ENCODE results near the gene KLHDC3.

KLHDC3 gene

DNA sequence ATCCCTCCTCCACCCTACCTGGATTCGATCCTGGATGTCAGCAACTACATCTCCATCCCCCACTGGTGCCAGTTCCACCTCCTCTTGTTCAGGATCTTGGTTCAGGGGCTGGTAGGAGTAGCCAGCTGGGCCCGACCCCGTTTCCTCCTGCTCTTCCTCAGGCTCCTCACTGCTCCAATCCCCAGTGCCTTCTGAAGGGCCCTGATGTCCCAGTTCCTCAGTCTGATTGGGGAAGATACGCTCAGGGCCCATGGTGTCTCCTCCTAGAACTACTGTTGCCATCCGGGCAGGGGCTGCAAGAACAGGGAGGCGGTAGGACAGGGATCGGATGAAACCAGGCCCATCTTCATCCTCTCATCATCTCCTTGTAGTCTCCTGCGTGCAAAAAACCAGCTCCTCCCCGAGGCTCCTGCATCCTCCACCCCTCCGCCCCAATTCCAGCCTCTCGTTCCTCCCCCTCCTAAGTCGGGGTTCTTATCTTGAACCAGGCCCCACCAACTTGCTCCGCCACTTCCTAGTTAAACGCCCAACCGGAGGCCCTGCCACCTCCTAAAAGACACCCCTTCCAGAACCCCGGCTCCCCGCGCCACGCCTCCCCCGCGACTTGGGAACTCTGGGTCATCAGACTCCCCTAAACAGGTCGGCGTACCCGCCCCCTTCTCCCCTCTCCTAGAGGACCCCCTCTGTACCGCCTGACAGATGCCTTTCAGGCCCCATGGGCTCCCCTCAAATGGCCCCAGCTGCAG, 779 bp upstream of the KLHDC3 start:
- Histone ChIP-seq H3K4me3 (ENCODE audit: control insufficient read depth in 1 of 7, extremely low read depth in 1 of 7, insufficient read depth in 4 of 7, low read depth in 2 of 7, low read length in 6 of 7) (peak overlapping the region; percentile 38 to 96 (median 90)), H3K27ac (ENCODE audit: insufficient read depth in 1 of 2, low read depth in 1 of 2, low read length in 2 of 2, poor library complexity in 1 of 2, severe bottlenecking in 2 of 2) (peak overlapping the region; percentile 52 to 87), H3K27me3 (replicated peaks in 2 of 5; ENCODE audit: control insufficient read depth in 4 of 5, insufficient read depth in 5 of 5, low read length in 4 of 5) (no peaks in the 10 kb centered on the region), H3K9me3 (ENCODE audit: control extremely low read depth in 1 of 5, control insufficient read depth in 4 of 5, insufficient read depth in 2 of 5, low read depth in 1 of 5, low read length in 4 of 5) (no peaks in the 10 kb centered on the region), H3K4me1 (ENCODE audit: control extremely low read depth in 1 of 4, control insufficient read depth in 4 of 4, insufficient read depth in 4 of 4, low read length in 3 of 4) (peaks cover 11 to 40% (median 31%) of the 10 kb centered on the region in 4 experiments), H3K36me3 (ENCODE audit: control insufficient read depth in 4 of 4, insufficient read depth in 4 of 4, low read length in 3 of 4) (peaks cover 10 to 56% (median 41%) of the 10 kb centered on the region in 4 experiments)
- DNase-seq: peak; percentile 81 to 92 (median 88)
- ChIA-PET CTCF (interaction anchor here (0.7 to 3.5 kb wide), 6 partner anchors 12 to 131 kb away, joined by 3 to 10 read pairs (median 4); no protein-coding TSS in a partner anchor), POLR2A (interaction anchor here (0.6 to 1.1 kb wide), 5 partner anchors 18 to 162 kb away, joined by 3 to 7 read pairs (median 3); partner anchors contain the start of genes CNPY3 and CUL7)
- whole genome bisulfite sequencing (ENCODE audit: insufficient coverage): 2% methylated on average over 19 of the region's 25 CpGs

DNA sequence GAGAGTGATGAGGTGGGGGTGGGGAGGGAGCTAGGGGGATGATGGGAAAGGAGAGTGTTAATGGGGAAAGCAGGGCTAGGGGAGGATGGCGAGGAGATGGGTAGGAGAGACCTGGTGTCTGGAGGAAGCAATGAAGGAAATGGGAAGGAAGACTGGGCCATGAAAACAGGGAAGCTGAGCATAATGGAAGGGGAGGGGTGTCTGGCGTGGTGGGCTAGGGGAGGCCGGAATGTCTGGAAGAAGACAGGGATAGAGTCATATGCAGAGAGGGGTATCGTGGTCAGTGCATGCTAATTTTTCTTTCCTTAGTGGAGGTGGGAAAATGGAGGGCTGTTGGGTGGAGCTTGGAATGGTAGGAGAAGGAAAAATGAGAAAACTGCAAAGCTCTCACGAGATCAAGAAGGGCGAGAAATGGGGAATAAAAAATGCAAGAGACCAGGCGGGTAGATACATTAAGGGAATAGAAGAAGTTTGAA, 423 bp downstream of the KLHDC3 start:
- Histone ChIP-seq H3K36me3 (ENCODE audit: control insufficient read depth in 4 of 4, insufficient read depth in 4 of 4, low read length in 3 of 4) (peaks cover 0 to 56% (median 42%) of the 10 kb centered on the region in 4 experiments), H3K4me3 (ENCODE audit: control insufficient read depth in 1 of 7, extremely low read depth in 1 of 7, insufficient read depth in 4 of 7, low read depth in 2 of 7, low read length in 6 of 7) (peak overlapping the region; percentile 74 to 96 (median 90)), H3K27ac (ENCODE audit: insufficient read depth in 1 of 2, low read depth in 1 of 2, low read length in 2 of 2, poor library complexity in 1 of 2, severe bottlenecking in 2 of 2) (peak overlapping the region; percentile 46 to 87), H3K4me1 (ENCODE audit: control extremely low read depth in 1 of 4, control insufficient read depth in 4 of 4, insufficient read depth in 4 of 4, low read length in 3 of 4) (peaks cover 11 to 40% (median 31%) of the 10 kb centered on the region in 4 experiments), H3K9me3 (ENCODE audit: control extremely low read depth in 1 of 5, control insufficient read depth in 4 of 5, insufficient read depth in 2 of 5, low read depth in 1 of 5, low read length in 4 of 5) (no peaks in the 10 kb centered on the region), H3K27me3 (replicated peaks in 2 of 5; ENCODE audit: control insufficient read depth in 4 of 5, insufficient read depth in 5 of 5, low read length in 4 of 5) (no peaks in the 10 kb centered on the region)
- DNase-seq: no peak
- WGBS (ENCODE audit: insufficient coverage): 0% methylated on average over 7 of the region's 7 CpGs
- POLR2A ChIA-PET: interaction anchor here (0.6 to 1.0 kb wide), 4 partner anchors 10 to 138 kb away, joined by 3 to 7 read pairs (median 3); partner anchors contain the start of genes CNPY3 and CUL7
- CTCF ChIA-PET: interaction anchor here (0.6 to 3.5 kb wide), 7 partner anchors 11 to 133 kb away, joined by 3 to 10 read pairs (median 3); partner anchors contain the start of genes CUL7 and PPP2R5D

DNA sequence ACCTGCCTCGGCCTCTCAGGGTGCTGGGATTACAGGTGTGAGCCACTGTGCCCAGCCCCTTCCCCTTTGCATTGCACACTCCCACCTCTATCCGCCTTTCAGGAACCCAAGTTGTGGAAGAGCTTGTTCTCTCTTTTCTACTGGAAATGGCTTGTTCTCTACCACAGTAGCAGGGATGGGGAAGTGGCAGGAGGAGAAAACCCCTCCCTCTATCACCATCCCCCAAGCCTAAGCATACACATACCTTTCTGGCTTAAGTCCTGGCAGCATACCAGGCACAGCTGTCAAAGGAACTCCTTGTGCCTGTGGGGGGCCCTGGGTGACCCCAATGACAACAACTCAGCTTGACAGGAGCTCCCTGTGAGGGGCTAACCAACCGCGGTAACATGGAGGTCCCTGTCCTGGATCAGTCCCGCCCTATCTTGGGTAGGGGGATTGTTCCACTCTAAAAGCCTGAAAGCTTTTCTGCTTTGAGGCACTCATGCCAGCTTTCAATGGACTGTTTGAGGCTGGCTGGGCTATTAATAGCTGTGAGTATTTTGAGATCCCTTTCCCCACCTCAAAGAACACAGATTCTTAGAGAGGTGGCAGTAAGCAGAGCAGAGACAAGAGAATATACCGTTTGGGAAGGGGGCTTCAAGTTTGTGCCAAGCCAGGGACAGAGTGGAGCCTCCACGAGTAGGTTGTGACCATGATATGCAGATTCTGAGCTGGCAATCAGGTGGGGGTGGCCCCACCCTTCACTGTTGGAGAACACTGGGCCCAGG, 2.3 kb downstream of the KLHDC3 start:
- Histone ChIP-seq H3K27ac (ENCODE audit: insufficient read depth in 1 of 2, low read depth in 1 of 2, low read length in 2 of 2, poor library complexity in 1 of 2, severe bottlenecking in 2 of 2) (peak overlapping the region in 1 of 2 experiments; percentile 63), H3K4me1 (ENCODE audit: control extremely low read depth in 1 of 4, control insufficient read depth in 4 of 4, insufficient read depth in 4 of 4, low read length in 3 of 4) (peaks cover 11 to 50% (median 38%) of the 10 kb centered on the region in 4 experiments), H3K9me3 (ENCODE audit: control extremely low read depth in 1 of 5, control insufficient read depth in 4 of 5, insufficient read depth in 2 of 5, low read depth in 1 of 5, low read length in 4 of 5) (no peaks in the 10 kb centered on the region), H3K27me3 (replicated peaks in 2 of 5; ENCODE audit: control insufficient read depth in 4 of 5, insufficient read depth in 5 of 5, low read length in 4 of 5) (no peaks in the 10 kb centered on the region), H3K4me3 (ENCODE audit: control insufficient read depth in 1 of 7, extremely low read depth in 1 of 7, insufficient read depth in 4 of 7, low read depth in 2 of 7, low read length in 6 of 7) (no peak overlapping the region), H3K36me3 (ENCODE audit: control insufficient read depth in 4 of 4, insufficient read depth in 4 of 4, low read length in 3 of 4) (peaks cover 0 to 46% (median 33%) of the 10 kb centered on the region in 4 experiments)
- WGBS (ENCODE audit: insufficient coverage): 88% methylated on average over 4 of the region's 7 CpGs
- ChIA-PET CTCF (interaction anchor here (0.7 to 3.5 kb wide), 7 partner anchors 9 to 135 kb away, joined by 3 to 8 read pairs (median 4); no protein-coding TSS in a partner anchor), POLR2A (no interaction called here)
- no peak for DNase-seq

DNA sequence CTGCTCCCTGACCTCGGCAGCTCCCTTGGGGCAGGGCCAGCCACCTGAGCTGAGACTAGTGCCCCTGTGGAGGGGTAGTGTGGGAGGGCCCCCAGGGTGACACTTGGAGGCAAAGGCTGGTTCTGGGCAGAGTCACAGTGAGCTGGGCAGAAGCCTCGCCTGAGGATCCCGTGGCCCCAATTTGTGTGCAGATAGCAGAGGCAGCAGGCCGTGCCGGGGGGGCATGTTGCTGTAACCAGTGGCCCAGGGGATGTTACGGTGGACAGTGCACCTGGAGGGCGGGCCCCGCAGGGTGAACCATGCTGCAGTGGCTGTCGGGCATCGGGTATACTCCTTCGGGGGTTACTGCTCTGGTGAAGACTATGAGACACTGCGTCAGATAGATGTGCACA, 2.9 kb downstream of the KLHDC3 start:
- Histone ChIP-seq H3K27ac (ENCODE audit: insufficient read depth in 1 of 2, low read depth in 1 of 2, low read length in 2 of 2, poor library complexity in 1 of 2, severe bottlenecking in 2 of 2) (peak overlapping the region in 1 of 2 experiments; percentile 63), H3K36me3 (ENCODE audit: control insufficient read depth in 4 of 4, insufficient read depth in 4 of 4, low read length in 3 of 4) (peaks cover 0 to 40% (median 30%) of the 10 kb centered on the region in 4 experiments), H3K27me3 (replicated peaks in 2 of 5; ENCODE audit: control insufficient read depth in 4 of 5, insufficient read depth in 5 of 5, low read length in 4 of 5) (no peaks in the 10 kb centered on the region), H3K4me3 (ENCODE audit: control insufficient read depth in 1 of 7, extremely low read depth in 1 of 7, insufficient read depth in 4 of 7, low read depth in 2 of 7, low read length in 6 of 7) (peak overlapping the region in 1 of 7 experiments; percentile 7), H3K4me1 (ENCODE audit: control extremely low read depth in 1 of 4, control insufficient read depth in 4 of 4, insufficient read depth in 4 of 4, low read length in 3 of 4) (peaks cover 11 to 48% (median 38%) of the 10 kb centered on the region in 4 experiments), H3K9me3 (ENCODE audit: control extremely low read depth in 1 of 5, control insufficient read depth in 4 of 5, insufficient read depth in 2 of 5, low read depth in 1 of 5, low read length in 4 of 5) (no peaks in the 10 kb centered on the region)
- ChIA-PET POLR2A (no interaction called here), CTCF (interaction anchor here (0.7 to 3.5 kb wide), 4 partner anchors 8 to 46 kb away, joined by 3 to 8 read pairs (median 4); no protein-coding TSS in a partner anchor)
- 94% methylated on average over 12 of the region's 12 CpGs for WGBS (ENCODE audit: insufficient coverage)
- DNase-seq: no peak

DNA sequence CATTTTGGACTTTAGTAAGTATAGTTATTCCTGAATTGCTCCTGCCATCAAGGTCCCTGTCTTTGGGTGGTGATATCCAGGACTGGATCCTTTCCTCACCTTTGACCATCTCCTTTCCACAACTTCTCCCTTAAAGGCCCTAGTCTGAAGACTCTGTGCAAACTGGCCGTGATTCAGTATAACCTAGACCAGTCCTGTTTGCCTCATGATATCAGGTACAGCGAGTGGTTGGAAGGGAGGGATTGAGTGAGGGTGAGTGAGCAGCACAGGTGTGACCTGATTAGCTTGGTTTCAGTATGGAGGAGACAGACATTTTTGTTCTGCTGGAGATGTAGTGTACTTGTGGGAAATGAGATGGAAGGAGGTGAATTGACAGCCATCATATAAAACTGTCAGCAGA, 5.1 kb downstream of the KLHDC3 start:
- Histone ChIP-seq H3K27me3 (replicated peaks in 2 of 5; ENCODE audit: control insufficient read depth in 4 of 5, insufficient read depth in 5 of 5, low read length in 4 of 5) (no peaks in the 10 kb centered on the region), H3K27ac (ENCODE audit: insufficient read depth in 1 of 2, low read depth in 1 of 2, low read length in 2 of 2, poor library complexity in 1 of 2, severe bottlenecking in 2 of 2) (peak overlapping the region in 1 of 2 experiments; percentile 20), H3K4me1 (ENCODE audit: control extremely low read depth in 1 of 4, control insufficient read depth in 4 of 4, insufficient read depth in 4 of 4, low read length in 3 of 4) (peaks cover 5 to 40% (median 34%) of the 10 kb centered on the region in 4 experiments), H3K36me3 (ENCODE audit: control insufficient read depth in 4 of 4, insufficient read depth in 4 of 4, low read length in 3 of 4) (peaks cover 0 to 39% (median 29%) of the 10 kb centered on the region in 4 experiments), H3K4me3 (ENCODE audit: control insufficient read depth in 1 of 7, extremely low read depth in 1 of 7, insufficient read depth in 4 of 7, low read depth in 2 of 7, low read length in 6 of 7) (no peak overlapping the region), H3K9me3 (ENCODE audit: control extremely low read depth in 1 of 5, control insufficient read depth in 4 of 5, insufficient read depth in 2 of 5, low read depth in 1 of 5, low read length in 4 of 5) (no peaks in the 10 kb centered on the region)
- POLR2A ChIA-PET: no interaction called here
- CTCF ChIA-PET: interaction anchor here (1.0 kb wide), 2 partner anchors 14 to 16 kb away, joined by 3 read pairs; no protein-coding TSS in a partner anchor
- DNase-seq: no peak
- WGBS (ENCODE audit: insufficient coverage): no CpG with 5 or more reads among the region's 2 CpGs

DNA sequence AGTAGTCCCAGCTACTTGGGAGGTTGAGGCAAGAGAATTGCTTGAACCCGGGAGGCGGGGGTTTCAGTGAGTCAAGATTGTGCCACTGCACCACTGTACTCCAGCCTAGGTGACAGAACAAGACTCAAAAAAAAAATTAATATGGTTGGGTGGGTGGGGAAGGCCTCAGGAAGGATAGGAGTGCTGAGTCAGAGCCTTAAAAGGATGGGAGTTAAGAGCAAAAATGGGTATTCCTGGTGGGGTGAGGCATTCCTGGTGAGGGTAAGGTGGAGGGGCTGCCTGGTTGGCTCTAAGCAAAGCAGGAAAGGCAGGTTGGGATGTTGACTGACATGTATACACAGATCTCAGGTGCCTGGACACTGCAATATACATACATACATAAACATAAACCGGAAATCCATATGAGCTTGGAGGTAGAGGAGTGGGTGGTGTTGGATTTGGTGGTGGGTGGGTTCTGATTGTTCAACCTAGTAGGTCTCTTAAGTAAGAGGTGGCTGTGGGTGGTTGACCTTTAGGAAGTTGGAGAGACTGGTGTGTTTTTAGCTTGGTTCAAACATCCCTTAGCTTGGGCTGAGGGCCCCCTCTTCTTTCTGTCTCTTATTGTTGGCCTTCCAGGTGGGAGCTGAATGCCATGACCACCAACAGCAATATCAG, 6.1 kb downstream of the KLHDC3 start:
- POLR2A ChIA-PET: interaction anchor here (0.5 kb wide), 1 partner anchor 105 kb away, joined by 3 read pairs; no protein-coding TSS in a partner anchor
- peaks cover 0 to 32% (median 27%) of the 10 kb centered on the region in 4 experiments for H3K4me1 ChIP-seq (ENCODE audit: control extremely low read depth in 1 of 4, control insufficient read depth in 4 of 4, insufficient read depth in 4 of 4, low read length in 3 of 4)
- H3K4me3 ChIP-seq (ENCODE audit: control insufficient read depth in 1 of 7, extremely low read depth in 1 of 7, insufficient read depth in 4 of 7, low read depth in 2 of 7, low read length in 6 of 7): no peak overlapping the region
- DNase-seq: no peak
- 100% methylated on average over 2 of the region's 3 CpGs for WGBS (ENCODE audit: insufficient coverage)
- no peaks in the 10 kb centered on the region for H3K27me3 ChIP-seq (replicated peaks in 2 of 5; ENCODE audit: control insufficient read depth in 4 of 5, insufficient read depth in 5 of 5, low read length in 4 of 5)
- no peaks in the 10 kb centered on the region for H3K9me3 ChIP-seq (ENCODE audit: control extremely low read depth in 1 of 5, control insufficient read depth in 4 of 5, insufficient read depth in 2 of 5, low read depth in 1 of 5, low read length in 4 of 5)
- peak overlapping the region in 1 of 2 experiments; percentile 81 for H3K27ac ChIP-seq (ENCODE audit: insufficient read depth in 1 of 2, low read depth in 1 of 2, low read length in 2 of 2, poor library complexity in 1 of 2, severe bottlenecking in 2 of 2)
- CTCF ChIA-PET: interaction anchor here (0.7 to 2.0 kb wide), 4 partner anchors 9 to 124 kb away, joined by 3 to 5 read pairs (median 3); partner anchors contain the start of gene PEX6
- peaks cover 4 to 49% (median 34%) of the 10 kb centered on the region in 4 experiments for H3K36me3 ChIP-seq (ENCODE audit: control insufficient read depth in 4 of 4, insufficient read depth in 4 of 4, low read length in 3 of 4)
